ENCODE data around the gene COL9A3.
A peak's percentile ranks its signal among the peaks of the same experiment; 100 is the strongest.

The COL9A3 gene

DNA sequence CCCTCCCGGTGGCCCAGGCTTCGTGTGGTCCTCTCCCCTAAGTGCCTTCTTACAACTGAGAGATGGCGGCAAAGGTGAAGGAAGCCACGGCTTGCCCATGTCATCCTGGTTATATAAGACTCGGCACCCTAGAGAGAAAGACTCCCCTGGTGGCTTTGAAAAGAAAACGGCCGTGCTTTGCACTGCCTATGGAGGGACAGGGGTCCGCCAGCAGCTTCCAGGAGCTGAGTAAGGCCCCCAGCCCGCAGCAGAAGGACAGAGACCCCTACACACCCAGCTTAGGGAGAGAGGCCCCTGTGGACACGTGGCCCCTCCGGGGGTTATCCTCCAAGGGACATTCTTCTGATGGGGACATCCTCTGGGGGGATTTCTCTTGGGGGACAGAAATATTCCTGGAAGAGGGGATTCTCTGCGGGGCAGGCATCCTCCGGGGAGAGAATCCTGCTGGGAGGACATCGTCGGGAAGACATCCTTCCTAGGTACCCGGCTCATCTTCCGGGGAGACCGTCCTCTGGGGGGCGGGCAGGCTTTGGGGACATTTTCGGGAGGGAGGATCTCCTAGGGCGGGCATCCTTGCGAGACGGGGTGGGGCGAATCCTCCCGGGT is 12.7 kb upstream of the COL9A3 start:
- H3K18ac ChIP-seq (ENCODE audit: low read length) = no peak overlapping the region
- peaks cover 27 to 36% of the 10 kb centered on the region in 2 experiments for H3K36me3 ChIP-seq (ENCODE audit: control insufficient read depth in 1 of 2, insufficient read depth in 2 of 2, low read length in 2 of 2)
- H2AFZ ChIP-seq (ENCODE audit: insufficient read depth, low read length, poor library complexity) = no peak overlapping the region
- H3K4me2 ChIP-seq (ENCODE audit: low read length) = peak overlapping the region; percentile 60
- H3K9ac ChIP-seq (ENCODE audit: low read length) = no peak overlapping the region
- peak overlapping the region; percentile 49 for H4K12ac ChIP-seq (ENCODE audit: low read depth, low read length)
- peaks cover 6 to 11% of the 10 kb centered on the region in 2 experiments for H3K4me1 ChIP-seq (ENCODE audit: control insufficient read depth in 1 of 2, insufficient read depth in 2 of 2, low read length in 2 of 2)
- H2BK120ac ChIP-seq (ENCODE audit: insufficient read depth, low read length, poor library complexity) = no peak overlapping the region
- no peak overlapping the region for H3K14ac ChIP-seq (ENCODE audit: low read length)
- no peak overlapping the region for H4K91ac ChIP-seq (ENCODE audit: low read depth, low read length)
- no peak overlapping the region for H2BK5ac ChIP-seq (ENCODE audit: low read depth, low read length, poor library complexity)
- no peaks in the 10 kb centered on the region for H3K27me3 ChIP-seq (ENCODE audit: insufficient read depth, low read length)
- H3K27ac ChIP-seq (ENCODE audit: low read depth, low read length) = no peak overlapping the region
- no peak overlapping the region for H2AK5ac ChIP-seq (ENCODE audit: low read length)
- H3K4ac ChIP-seq (ENCODE audit: low read depth, low read length) = no peak overlapping the region
- H3K23ac ChIP-seq (ENCODE audit: low read length) = no peak overlapping the region
- peaks cover 6% of the 10 kb centered on the region for H3K79me1 ChIP-seq (ENCODE audit: low read length)
- DNase-seq = no peak
- H3K4me3 ChIP-seq (ENCODE audit: low read depth, low read length) = peak overlapping the region; percentile 35
- H4K8ac ChIP-seq (ENCODE audit: low read depth, low read length) = peak overlapping the region; percentile 75
- H3K79me2 ChIP-seq (ENCODE audit: control insufficient read depth, insufficient read depth, low read length, poor library complexity) = peaks cover 6% of the 10 kb centered on the region
- WGBS (ENCODE audit: extremely low coverage, insufficient coverage, insufficient read length) = no CpG with 5 or more reads among the region's 25 CpGs
- H3K9me3 ChIP-seq (ENCODE audit: insufficient read depth, low read depth, low read length) = peaks cover 2% of the 10 kb centered on the region
- H2BK12ac ChIP-seq (ENCODE audit: low read length) = no peak overlapping the region

DNA sequence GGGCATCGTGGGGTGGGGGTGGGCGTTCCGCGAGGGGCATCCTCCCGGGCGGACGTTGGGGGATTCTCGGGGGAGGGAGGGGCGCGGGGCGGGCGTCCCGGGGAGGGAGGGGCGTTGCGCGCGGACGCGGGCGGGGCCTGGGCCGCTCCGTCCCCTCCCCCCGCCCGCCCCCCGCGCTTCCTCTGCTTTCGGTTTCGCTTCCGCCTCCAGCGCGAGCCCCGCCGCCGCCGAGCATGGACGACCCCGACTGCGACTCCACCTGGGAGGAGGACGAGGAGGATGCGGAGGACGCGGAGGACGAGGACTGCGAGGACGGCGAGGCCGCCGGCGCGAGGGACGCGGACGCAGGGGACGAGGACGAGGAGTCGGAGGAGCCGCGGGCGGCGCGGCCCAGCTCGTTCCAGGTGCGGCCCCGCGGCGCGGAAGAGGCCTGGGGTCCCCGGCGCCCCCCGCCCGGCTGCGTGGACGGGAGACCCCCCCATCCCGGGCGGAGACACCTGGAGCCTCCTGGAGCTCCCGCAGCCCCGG is 12.2 kb upstream of the COL9A3 start, which contains the start of gene OGFR:
OGFR (plus strand) TSS at position 209 of the 528 bp plus-strand sequence; CDS start at position 234, 25 bp downstream.
- peak within 1 kb of the TSS; percentile 81 for H3K9ac ChIP-seq (ENCODE audit: low read length)
- H2AK5ac ChIP-seq (ENCODE audit: low read length) = peak within 1 kb of the TSS; percentile 97
- H3K4me1 ChIP-seq (ENCODE audit: control insufficient read depth in 1 of 2, insufficient read depth in 2 of 2, low read length in 2 of 2) = peaks cover 6 to 11% of the 10 kb centered on the region in 2 experiments
- peak within 1 kb of the TSS; percentile 80 for H3K4ac ChIP-seq (ENCODE audit: low read depth, low read length)
- H2AFZ ChIP-seq (ENCODE audit: insufficient read depth, low read length, poor library complexity) = peak within 1 kb of the TSS; percentile 84
- H3K4me2 ChIP-seq (ENCODE audit: low read length) = peak within 1 kb of the TSS; percentile 80
- peaks cover 6% of the 10 kb centered on the region for H3K79me1 ChIP-seq (ENCODE audit: low read length)
- peak within 1 kb of the TSS; percentile 99 for H3K4me3 ChIP-seq (ENCODE audit: low read depth, low read length)
- H3K36me3 ChIP-seq (ENCODE audit: control insufficient read depth in 1 of 2, insufficient read depth in 2 of 2, low read length in 2 of 2) = peaks cover 28 to 37% of the 10 kb centered on the region in 2 experiments
- H2BK12ac ChIP-seq (ENCODE audit: low read length) = no peak within 1 kb of the TSS
- H4K8ac ChIP-seq (ENCODE audit: low read depth, low read length) = peak within 1 kb of the TSS; percentile 97
- peak within 1 kb of the TSS; percentile 92 for H2BK120ac ChIP-seq (ENCODE audit: insufficient read depth, low read length, poor library complexity)
- no peak within 1 kb of the TSS for H3K23ac ChIP-seq (ENCODE audit: low read length)
- H3K27ac ChIP-seq (ENCODE audit: low read depth, low read length) = no peak within 1 kb of the TSS
- peak in 1 of 2 donors; percentile 57 for DNase-seq
- H4K91ac ChIP-seq (ENCODE audit: low read depth, low read length) = peak within 1 kb of the TSS; percentile 83
- peaks cover 6% of the 10 kb centered on the region for H3K79me2 ChIP-seq (ENCODE audit: control insufficient read depth, insufficient read depth, low read length, poor library complexity)
- peak within 1 kb of the TSS; percentile 73 for H4K12ac ChIP-seq (ENCODE audit: low read depth, low read length)
- H3K14ac ChIP-seq (ENCODE audit: low read length) = peak within 1 kb of the TSS; percentile 98
- peak within 1 kb of the TSS; percentile 62 for H2BK5ac ChIP-seq (ENCODE audit: low read depth, low read length, poor library complexity)
- H3K27me3 ChIP-seq (ENCODE audit: insufficient read depth, low read length) = no peaks in the 10 kb centered on the region
- H3K18ac ChIP-seq (ENCODE audit: low read length) = peak within 1 kb of the TSS; percentile 99
- WGBS (ENCODE audit: extremely low coverage, insufficient coverage, insufficient read length) = no CpG with 5 or more reads among the region's 77 CpGs
- H3K9me3 ChIP-seq (ENCODE audit: insufficient read depth, low read depth, low read length) = peaks cover 2% of the 10 kb centered on the region

DNA sequence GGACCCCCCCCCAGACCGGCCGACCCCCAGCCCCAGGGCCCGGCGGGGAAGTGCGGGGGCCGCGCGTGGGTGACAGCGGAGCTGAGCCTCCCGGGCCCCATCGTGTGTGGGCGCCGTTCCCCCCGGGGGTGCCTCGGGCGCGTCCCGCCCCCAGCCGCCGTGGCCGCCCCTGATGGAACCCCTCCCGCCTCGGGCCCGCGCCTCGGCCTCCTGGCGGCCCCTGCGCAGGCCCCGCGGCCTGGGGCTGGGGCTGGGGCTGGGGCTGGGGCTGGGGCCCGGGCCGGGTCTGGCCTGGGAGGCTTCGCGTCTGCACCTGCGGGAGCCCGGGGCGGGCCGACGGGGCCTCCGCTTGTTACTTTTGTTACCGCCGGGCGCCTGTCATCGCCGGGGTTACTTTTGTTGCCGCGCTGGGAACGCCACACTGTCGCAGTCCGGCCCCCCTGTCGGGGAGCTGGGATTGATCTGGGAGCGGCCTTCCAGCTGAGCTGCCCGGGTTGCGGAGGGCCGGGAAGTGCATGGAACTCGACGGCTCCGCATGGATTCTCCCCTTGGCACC is 11.6 kb upstream of the COL9A3 start:
- Histone ChIP-seq H3K36me3 (ENCODE audit: control insufficient read depth in 1 of 2, insufficient read depth in 2 of 2, low read length in 2 of 2) (peaks cover 30 to 38% of the 10 kb centered on the region in 2 experiments), H3K27me3 (ENCODE audit: insufficient read depth, low read length) (no peaks in the 10 kb centered on the region), H3K79me1 (ENCODE audit: low read length) (peaks cover 6% of the 10 kb centered on the region), H2BK120ac (ENCODE audit: insufficient read depth, low read length, poor library complexity) (peak overlapping the region; percentile 92), H3K4me1 (ENCODE audit: control insufficient read depth in 1 of 2, insufficient read depth in 2 of 2, low read length in 2 of 2) (peaks cover 6 to 11% of the 10 kb centered on the region in 2 experiments), H2BK5ac (ENCODE audit: low read depth, low read length, poor library complexity) (no peak overlapping the region), H3K27ac (ENCODE audit: low read depth, low read length) (no peak overlapping the region), H3K9ac (ENCODE audit: low read length) (peak overlapping the region; percentile 29), H3K9me3 (ENCODE audit: insufficient read depth, low read depth, low read length) (peaks cover 2% of the 10 kb centered on the region), H3K79me2 (ENCODE audit: control insufficient read depth, insufficient read depth, low read length, poor library complexity) (peaks cover 6% of the 10 kb centered on the region), H3K4me3 (ENCODE audit: low read depth, low read length) (peak overlapping the region; percentile 99), H3K14ac (ENCODE audit: low read length) (peak overlapping the region; percentile 9), H4K91ac (ENCODE audit: low read depth, low read length) (peak overlapping the region; percentile 83), H3K4me2 (ENCODE audit: low read length) (peak overlapping the region; percentile 80), H4K12ac (ENCODE audit: low read depth, low read length) (no peak overlapping the region), H2BK12ac (ENCODE audit: low read length) (no peak overlapping the region), H2AK5ac (ENCODE audit: low read length) (no peak overlapping the region), H4K8ac (ENCODE audit: low read depth, low read length) (peak overlapping the region; percentile 3), H3K18ac (ENCODE audit: low read length) (peak overlapping the region; percentile 16), H3K23ac (ENCODE audit: low read length) (no peak overlapping the region), H3K4ac (ENCODE audit: low read depth, low read length) (peak overlapping the region; percentile 65), H2AFZ (ENCODE audit: insufficient read depth, low read length, poor library complexity) (peak overlapping the region; percentile 5)
- no CpG with 5 or more reads among the region's 58 CpGs for WGBS (ENCODE audit: extremely low coverage, insufficient coverage, insufficient read length)
- peak in 1 of 2 donors; percentile 31 for DNase-seq

DNA sequence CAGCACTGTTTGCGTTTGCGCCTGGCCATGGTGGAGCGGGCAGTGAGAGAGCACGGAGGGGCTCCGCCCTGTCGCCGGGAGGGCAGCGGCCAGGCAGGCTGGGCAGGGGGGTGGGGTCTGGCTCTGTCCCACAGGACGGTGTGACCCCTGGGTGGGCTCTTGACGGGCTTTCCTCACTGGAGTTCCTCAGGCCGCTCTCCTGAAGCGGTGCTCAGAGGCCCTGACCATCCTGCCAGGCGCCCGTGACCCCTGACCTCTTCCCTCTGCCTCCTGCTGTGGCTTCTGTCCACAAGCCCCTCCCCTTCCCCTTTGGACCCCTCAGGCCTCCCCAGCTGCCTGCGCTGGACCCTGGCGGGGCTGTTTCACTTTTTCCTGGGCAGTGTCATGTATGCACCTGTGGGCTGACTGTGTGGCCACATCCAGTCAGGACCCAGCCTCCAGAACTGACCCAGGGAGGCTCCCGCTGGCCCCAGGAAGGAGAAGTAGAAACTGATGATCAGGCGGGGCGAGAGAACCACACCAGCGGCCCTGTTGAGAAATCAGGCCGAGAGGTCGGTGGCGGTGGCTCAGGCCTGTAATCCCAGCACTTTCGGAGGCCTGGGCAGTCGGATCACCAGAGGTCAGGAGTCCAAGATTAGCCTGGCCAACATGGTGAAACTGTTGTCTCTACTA is 11.0 kb upstream of the COL9A3 start:
- Histone ChIP-seq H3K9ac (ENCODE audit: low read length) (peak overlapping the region; percentile 29), H2BK12ac (ENCODE audit: low read length) (no peak overlapping the region), H3K18ac (ENCODE audit: low read length) (peak overlapping the region; percentile 16), H3K79me2 (ENCODE audit: control insufficient read depth, insufficient read depth, low read length, poor library complexity) (peaks cover 6% of the 10 kb centered on the region), H3K79me1 (ENCODE audit: low read length) (peaks cover 6% of the 10 kb centered on the region), H3K4ac (ENCODE audit: low read depth, low read length) (peak overlapping the region; percentile 65), H3K23ac (ENCODE audit: low read length) (no peak overlapping the region), H2BK5ac (ENCODE audit: low read depth, low read length, poor library complexity) (no peak overlapping the region), H3K14ac (ENCODE audit: low read length) (peak overlapping the region; percentile 9), H2AFZ (ENCODE audit: insufficient read depth, low read length, poor library complexity) (peak overlapping the region; percentile 5), H4K8ac (ENCODE audit: low read depth, low read length) (peak overlapping the region; percentile 3), H3K4me1 (ENCODE audit: control insufficient read depth in 1 of 2, insufficient read depth in 2 of 2, low read length in 2 of 2) (peaks cover 6 to 11% of the 10 kb centered on the region in 2 experiments), H4K91ac (ENCODE audit: low read depth, low read length) (peak overlapping the region; percentile 45), H3K27me3 (ENCODE audit: insufficient read depth, low read length) (no peaks in the 10 kb centered on the region), H3K36me3 (ENCODE audit: control insufficient read depth in 1 of 2, insufficient read depth in 2 of 2, low read length in 2 of 2) (peaks cover 31 to 39% of the 10 kb centered on the region in 2 experiments), H3K4me2 (ENCODE audit: low read length) (peak overlapping the region; percentile 80), H3K27ac (ENCODE audit: low read depth, low read length) (no peak overlapping the region), H3K9me3 (ENCODE audit: insufficient read depth, low read depth, low read length) (peaks cover 2% of the 10 kb centered on the region), H4K12ac (ENCODE audit: low read depth, low read length) (no peak overlapping the region), H3K4me3 (ENCODE audit: low read depth, low read length) (peak overlapping the region; percentile 99), H2AK5ac (ENCODE audit: low read length) (no peak overlapping the region), H2BK120ac (ENCODE audit: insufficient read depth, low read length, poor library complexity) (no peak overlapping the region)
- no peak for DNase-seq
- WGBS (ENCODE audit: extremely low coverage, insufficient coverage, insufficient read length) = no CpG with 5 or more reads among the region's 25 CpGs
